TTC549 (cell line): ENCODE results near the gene TDRD9.
"Not testable (repeated sequence)": the region's sequence is repeated elsewhere in the genome, so short reads cannot be mapped to it uniquely, and the experiment has no call there.

ENCODE experiments used
- FAIRE-seq: peaks from 2 replicates; lab custom pipeline; 2012; peaks lifted over from hg19 to GRCh38; lab: Jason Lieb, UNC

TDRD9 gene

GRCh38 chr14:103920981-103921854 is 7.0 kb upstream of the TDRD9 start:
- FAIRE-seq = no peak

- not testable (repeated sequence) for FAIRE-seq
Measured at GRCh38 chr14:103921855-103922200, 6.4 kb upstream of the TDRD9 start.

DNA sequence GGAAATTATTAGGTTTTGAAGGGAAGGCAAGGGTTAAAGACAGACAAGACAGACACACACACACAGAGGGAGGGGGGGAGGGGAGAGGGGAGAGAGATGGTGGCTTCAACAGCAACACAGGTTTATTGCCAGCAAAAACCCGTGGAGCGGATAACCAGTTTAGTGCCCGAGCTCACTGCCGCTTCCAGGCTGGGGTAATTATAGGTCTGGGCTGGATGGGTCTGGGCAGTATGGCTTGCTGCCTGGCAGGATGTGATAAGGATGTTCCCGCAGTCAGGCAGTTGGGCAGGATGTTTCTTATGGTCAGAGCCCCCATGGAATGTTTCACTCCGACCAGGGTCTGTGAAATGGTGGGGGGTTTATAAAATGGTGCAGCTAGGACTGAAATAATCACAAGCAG is 4.4 kb upstream of the TDRD9 start:
- FAIRE-seq = no peak

DNA sequence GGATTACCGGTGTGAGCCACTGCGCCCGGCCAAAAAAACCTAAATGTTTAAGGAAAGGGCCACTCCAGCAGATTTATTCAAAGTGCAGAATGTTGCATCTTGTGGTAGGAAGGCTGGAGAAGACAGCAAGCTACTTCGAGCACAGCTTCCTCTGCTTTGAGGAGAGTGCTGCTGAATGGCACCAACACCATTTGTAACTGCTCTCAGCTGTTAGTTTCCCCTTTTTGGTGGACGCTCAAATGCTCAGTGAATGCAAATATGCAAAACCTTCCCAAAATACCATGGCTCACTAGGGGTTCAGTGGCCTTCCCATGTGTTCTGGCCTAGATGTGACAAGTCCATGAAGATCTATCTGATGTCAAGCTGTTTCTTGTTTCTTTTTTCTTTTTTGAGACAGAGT is 2.9 kb upstream of the TDRD9 start:
- FAIRE-seq = no peak

DNA sequence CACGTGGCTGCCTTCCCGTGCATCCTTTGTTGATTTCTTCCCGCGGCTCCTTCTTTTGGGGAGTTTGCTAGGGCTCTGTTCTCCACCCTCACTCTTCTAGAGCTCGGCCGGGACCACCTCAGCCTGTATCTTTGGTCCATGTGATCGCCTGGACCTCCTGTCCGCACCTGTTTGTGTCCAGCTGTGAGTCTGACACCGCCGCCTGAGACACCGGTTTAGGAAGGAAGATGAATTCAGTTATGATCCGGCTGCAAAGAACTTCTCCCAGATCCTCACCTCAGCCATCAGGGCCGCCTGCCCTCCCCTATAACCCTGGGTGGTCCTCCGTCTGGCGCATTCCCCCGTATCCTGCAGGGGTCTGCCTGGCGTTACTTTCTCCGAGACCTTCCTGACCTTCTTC is 690 bp upstream of the TDRD9 start:
- no peak for FAIRE-seq

DNA sequence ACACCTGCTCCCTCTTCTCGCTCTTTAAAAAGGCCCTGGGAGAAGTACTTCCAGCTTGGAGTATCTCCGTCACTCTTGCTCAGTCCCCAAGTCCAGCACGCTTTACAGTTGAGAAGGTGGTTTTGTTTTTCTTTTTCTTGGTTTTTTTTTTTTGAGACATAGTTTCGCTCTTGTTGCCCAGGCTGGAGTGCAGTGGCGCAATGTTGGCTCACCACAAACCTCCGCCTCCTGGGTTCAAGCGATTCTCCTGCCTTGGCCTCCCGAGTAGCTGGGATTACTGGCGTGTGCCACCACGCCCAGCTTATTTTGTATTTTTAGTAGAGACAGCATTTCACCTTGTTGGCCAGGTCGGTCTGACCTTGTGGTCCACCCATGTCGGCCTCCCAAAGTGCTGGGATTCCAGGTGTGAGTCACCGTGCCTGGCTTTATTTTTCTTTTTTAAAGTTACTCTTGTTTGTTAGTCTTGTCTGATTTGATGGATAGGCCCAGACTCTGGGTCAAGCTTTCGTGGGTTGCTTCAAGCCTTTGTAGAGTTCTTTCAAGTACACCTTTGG is 1.9 kb downstream of the TDRD9 start:
- FAIRE-seq = no peak

GRCh38 chr14:103931422-103931821 is 3.2 kb downstream of the TDRD9 start:
- FAIRE-seq = no peak

GRCh38 chr14:103932791-103933490 is 4.7 kb downstream of the TDRD9 start:
- FAIRE-seq = no peak

DNA sequence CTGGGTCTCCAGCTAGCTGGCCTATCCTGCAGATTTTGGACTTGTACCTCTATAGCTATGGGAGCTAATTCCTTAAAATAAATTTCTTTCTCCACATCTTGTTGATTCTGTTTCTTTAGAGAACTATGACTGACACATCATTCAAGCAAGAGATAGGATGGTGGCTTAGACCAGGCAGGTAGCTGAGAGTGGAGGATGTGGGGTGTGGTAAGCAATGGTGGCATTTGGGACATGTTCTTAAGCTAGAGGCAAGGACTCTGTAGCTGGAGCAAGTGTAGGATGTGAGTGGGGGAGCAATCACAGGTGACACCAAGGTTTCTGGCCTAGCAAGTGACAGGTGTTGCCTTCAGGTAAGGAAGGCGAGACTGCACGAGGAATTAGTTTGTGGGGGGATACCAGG is 6.8 kb downstream of the TDRD9 start:
- no peak for FAIRE-seq

- FAIRE-seq = no peak
Measured at GRCh38 chr14:103941462-103941861, 13.2 kb downstream of the TDRD9 start.

GRCh38 chr14:103941973-103942736 is 13.9 kb downstream of the TDRD9 start, which contains the start of gene RD3L:
Gene RD3L, minus strand, starts transcription at chr14:103942529. Its CDS starts 834 bp downstream, at chr14:103941695.
- FAIRE-seq = no peak

DNA sequence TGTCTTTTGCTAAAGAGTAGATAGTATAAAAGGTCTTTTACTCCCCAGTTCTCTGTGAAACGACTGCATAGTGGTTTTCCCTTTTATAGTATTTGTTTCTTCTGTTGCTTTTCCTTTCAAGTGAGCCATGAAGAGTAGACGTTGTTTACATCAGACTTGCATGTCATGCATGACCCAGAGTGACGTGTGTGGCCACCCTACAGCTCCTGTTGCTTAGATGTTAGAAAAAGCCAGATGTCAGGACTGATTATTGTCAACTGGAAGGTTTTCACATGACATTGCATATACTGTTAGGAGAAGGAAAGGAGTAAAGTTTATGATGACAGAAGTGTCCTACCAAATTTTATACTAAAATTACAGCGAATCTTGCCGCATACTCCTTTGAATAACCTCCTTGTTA is 15.4 kb downstream of the TDRD9 start:
- no peak for FAIRE-seq

DNA sequence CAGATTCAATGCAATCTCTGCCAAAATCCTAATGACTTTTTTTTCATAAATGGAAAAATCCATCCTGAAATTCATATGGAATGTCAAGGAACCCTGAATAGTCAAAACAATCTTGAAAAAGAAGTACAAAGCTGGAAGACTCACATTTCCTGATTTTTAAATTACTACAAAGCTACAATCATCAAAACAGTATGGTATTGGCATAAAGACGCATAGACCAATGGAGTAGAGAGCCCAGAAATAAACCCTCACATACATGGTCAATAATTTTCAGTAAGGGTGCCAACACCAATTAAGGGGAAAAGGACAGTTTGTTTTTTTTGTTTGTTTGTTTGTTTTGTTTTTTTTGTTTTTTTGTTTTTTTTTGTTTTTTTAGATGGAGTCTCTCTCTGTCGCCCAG is 18.7 kb downstream of the TDRD9 start:
- no peak for FAIRE-seq

DNA sequence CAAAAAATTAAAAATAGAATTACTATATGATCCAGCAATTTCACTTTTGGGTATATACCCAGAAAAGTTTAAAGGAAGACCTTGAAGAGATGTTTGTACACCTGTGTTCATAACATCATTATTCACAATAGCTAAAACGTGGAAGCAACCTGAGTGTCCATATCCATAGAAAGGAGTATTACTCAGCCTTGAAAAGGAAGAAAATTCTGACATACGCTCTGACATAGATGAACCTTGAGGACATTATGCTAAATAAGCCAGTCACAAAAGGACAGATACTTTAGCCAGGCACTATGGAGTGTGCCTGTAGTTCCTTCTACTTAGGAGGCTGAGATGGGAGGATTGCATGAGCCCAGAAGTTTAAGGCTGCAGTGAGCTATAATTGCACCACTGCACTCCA is 20.2 kb downstream of the TDRD9 start:
- FAIRE-seq = no peak

- FAIRE-seq = no peak
Measured at GRCh38 chr14:103949131-103949790, 21.0 kb downstream of the TDRD9 start.

GRCh38 chr14:103960457-103961055 is 32.3 kb downstream of the TDRD9 start:
- FAIRE-seq = no peak

DNA sequence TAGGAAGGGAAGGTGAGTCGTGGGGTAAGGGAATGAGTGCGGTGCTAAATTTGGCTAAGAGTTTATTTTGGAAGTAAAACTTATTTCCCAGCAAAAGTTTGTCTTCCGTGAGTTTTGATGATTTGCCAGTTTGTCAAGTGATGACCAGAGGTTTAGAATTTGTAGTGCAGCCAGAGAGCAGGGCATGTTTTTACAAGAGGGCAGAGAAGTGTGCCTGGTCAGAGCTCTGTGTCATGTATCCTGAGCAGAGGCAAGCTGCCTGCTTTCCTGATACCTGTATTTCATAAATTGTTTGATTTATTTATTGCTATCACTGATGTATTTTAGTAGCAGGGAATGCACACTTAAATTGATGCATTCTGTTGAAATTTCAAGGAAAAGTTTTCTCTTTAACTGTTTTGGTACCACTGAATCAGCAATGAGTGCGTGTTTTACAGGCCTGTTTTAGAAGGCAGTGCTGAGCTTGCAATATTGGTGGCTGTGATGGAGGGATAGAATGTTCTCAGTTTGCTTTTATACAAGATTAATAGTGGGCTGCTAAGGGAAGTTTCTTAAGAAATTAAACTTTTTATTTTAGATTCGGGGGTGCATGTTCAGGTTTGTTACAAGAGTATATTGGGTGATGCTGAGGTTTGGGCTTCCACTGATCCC is 33.8 kb downstream of the TDRD9 start:
- no peak for FAIRE-seq

- no peak for FAIRE-seq
Measured at GRCh38 chr14:103966631-103967030, 38.4 kb downstream of the TDRD9 start.

DNA sequence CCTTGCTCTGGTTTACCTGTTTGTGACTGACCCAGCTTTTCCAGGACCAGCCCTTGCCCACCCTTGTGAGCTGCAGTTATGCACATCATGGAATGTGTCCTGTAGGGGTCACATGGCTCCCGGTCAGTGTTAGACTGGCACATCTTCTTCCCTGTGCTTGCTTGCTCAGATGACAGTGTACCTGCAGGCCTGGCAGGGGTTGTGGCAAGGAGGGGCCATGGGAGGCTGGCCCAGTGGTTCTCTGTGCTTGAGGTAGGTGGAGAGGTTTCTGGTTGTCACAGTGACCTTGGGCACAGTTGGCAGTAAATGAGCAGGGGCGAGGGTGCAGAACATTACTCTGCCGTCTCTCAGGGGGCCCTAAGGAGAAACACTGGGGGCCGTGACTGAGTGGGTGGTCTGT is 41.7 kb downstream of the TDRD9 start:
- no peak for FAIRE-seq

- no peak for FAIRE-seq
Measured at GRCh38 chr14:103973354-103973753, 45.1 kb downstream of the TDRD9 start.

DNA sequence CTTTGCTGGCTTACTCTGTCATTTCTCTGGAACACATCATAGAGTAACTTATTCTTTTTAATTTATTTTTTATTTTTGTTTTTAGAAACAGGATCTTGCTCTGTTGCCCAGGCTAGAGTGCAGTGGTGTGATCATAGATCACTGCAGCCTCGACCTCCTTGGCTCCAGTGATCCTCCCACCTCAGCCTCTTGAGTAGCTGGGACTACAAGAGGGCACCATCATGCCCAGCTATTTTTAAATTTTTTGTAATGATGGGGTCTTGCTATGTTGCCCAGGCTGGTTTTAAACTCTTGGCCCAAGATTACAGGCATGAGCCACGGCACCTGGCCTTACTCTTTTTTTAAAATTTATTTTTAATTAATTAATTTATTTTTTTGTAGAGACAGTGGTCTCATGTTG is 46.3 kb downstream of the TDRD9 start:
- no peak for FAIRE-seq
